ENCODE data around the gene DENND1A. TPM values are rescaled to one million over a fixed set of nuclear protein-coding genes. Genes with fewer than 3 reads are reported as not detected.

DENND1A gene
- total RNA-seq, 4 donors from 2014 or later = 19.2 to 26.9 (median 24.0) TPM

GRCh38 chr9:123772374-123772773 lies 157.6 kb downstream of the DENND1A start:
- Histone ChIP-seq H3K4me3 (no peak overlapping the region), H3K27me3 (no peaks in the 10 kb centered on the region), H3K27ac (replicated peaks in 1 of 4) (no peak overlapping the region), H3K4me1 (no peaks in the 10 kb centered on the region), H3K36me3 (no peaks in the 10 kb centered on the region), H3K9me3 (no peaks in the 10 kb centered on the region)
- intact Hi-C loops (cut with DNase I) = no loop called here
- 73% methylated on average over 3 of the region's 3 CpGs for WGBS
- TF ChIP-seq POLR2A (IDR thresholded peaks at IDR 0.05; ENCODE audit: low read depth) (no peak), CTCF (IDR thresholded peaks at IDR 0.05) (no peak), EP300 (IDR thresholded peaks at IDR 0.05) (no peak), POLR2AphosphoS5 (IDR thresholded peaks at IDR 0.05) (no peak)
- DNase-seq (ENCODE audit: extremely low spot score) = no peak

- H3K27ac ChIP-seq (replicated peaks in 1 of 4) = no peak overlapping the region
- H3K4me1 ChIP-seq = no peaks in the 10 kb centered on the region
- no peak for DNase-seq (ENCODE audit: extremely low spot score)
- intact Hi-C loops (cut with DNase I) = no loop called here
- no peaks in the 10 kb centered on the region for H3K27me3 ChIP-seq
- H3K4me3 ChIP-seq = no peak overlapping the region
- no peaks in the 10 kb centered on the region for H3K9me3 ChIP-seq
- H3K36me3 ChIP-seq = no peaks in the 10 kb centered on the region
- no peak for TF ChIP-seq POLR2AphosphoS5 (IDR thresholded peaks at IDR 0.05)
- no peak for TF ChIP-seq EP300 (IDR thresholded peaks at IDR 0.05)
- TF ChIP-seq POLR2A (IDR thresholded peaks at IDR 0.05; ENCODE audit: low read depth) = no peak
- TF ChIP-seq CTCF (IDR thresholded peaks at IDR 0.05) = no peak
- 100% methylated on average over 1 of the region's 1 CpG for WGBS
Measured at GRCh38 chr9:123771690-123772089, 158.2 kb downstream of the DENND1A start.

DNA sequence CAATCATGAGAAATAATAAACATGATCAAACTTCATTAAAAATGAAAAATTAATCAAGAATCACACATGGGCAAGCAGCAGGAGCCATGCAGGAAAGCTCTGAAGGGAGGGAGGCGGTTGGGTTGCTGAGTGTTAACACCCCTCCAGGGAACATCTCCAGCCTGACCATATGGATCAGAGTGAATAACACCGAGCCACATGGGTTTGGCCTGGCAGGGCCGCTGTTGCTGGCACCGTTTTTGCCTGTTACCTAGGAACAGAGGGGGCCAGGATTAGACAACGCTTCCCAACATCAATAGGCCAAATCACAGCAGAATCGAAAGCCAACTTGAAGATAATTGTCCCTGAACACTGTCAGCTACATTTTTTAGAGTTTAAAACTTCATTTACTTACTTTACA lies 160.2 kb downstream of the DENND1A start:
- no peak for DNase-seq (ENCODE audit: extremely low spot score)
- Histone ChIP-seq H3K4me1 (no peaks in the 10 kb centered on the region), H3K4me3 (no peak overlapping the region), H3K36me3 (no peaks in the 10 kb centered on the region), H3K27me3 (no peaks in the 10 kb centered on the region), H3K27ac (replicated peaks in 1 of 4) (no peak overlapping the region), H3K9me3 (no peaks in the 10 kb centered on the region)
- TF ChIP-seq POLR2A (IDR thresholded peaks at IDR 0.05; ENCODE audit: low read depth) (no peak), POLR2AphosphoS5 (IDR thresholded peaks at IDR 0.05) (no peak), EP300 (IDR thresholded peaks at IDR 0.05) (no peak), CTCF (IDR thresholded peaks at IDR 0.05) (no peak)
- WGBS = 86% methylated on average over 6 of the region's 6 CpGs
- intact Hi-C loops (cut with DNase I) = no loop called here

DNA sequence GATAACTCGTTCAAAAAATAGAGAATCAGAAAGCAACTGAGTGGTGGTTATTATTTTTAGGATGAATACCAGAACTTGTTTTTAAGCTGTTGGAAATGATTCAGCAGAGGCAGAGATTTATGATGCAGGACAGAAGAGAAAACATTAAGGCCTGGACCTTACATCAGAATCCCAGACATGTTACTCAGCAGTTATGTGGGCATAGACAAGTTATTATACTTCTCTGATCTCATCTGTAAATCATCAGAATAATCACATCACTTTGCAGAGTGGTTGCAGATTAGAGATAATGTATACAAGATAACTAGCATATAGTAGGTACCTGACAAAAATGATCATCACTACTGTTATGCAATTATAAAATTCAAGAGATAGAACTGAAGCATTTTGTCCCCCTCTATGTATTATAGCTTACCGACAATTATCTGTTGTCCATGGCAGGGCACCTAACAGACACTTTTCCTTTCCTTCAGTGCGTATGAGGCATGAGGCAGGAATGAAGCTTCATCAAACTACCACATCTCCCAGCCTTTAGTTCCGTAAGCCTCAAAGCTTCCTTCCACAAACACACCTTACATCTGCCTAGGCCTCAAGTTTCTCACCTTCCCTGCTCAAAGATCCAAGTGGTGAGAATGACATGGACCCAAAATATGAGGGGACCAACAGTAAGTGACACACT lies 165.9 kb downstream of the DENND1A start:
- no peaks in the 10 kb centered on the region for H3K9me3 ChIP-seq
- H3K4me3 ChIP-seq = no peak overlapping the region
- H3K4me1 ChIP-seq = peaks cover 0 to 14% (median 12%) of the 10 kb centered on the region in 4 donors
- H3K36me3 ChIP-seq = no peaks in the 10 kb centered on the region
- no peak overlapping the region for H3K27ac ChIP-seq (replicated peaks in 1 of 4)
- intact Hi-C loops (cut with DNase I) = no loop called here
- TF ChIP-seq EP300 (IDR thresholded peaks at IDR 0.05) (no peak), POLR2AphosphoS5 (IDR thresholded peaks at IDR 0.05) (no peak), POLR2A (IDR thresholded peaks at IDR 0.05; ENCODE audit: low read depth) (no peak), CTCF (IDR thresholded peaks at IDR 0.05) (no peak)
- 91% methylated on average over 4 of the region's 4 CpGs for WGBS
- H3K27me3 ChIP-seq = no peaks in the 10 kb centered on the region
- no peak for DNase-seq (ENCODE audit: extremely low spot score)
